ENCODE results near the gene PHC3.
"Not testable (repeated sequence)": the region's sequence is repeated elsewhere in the genome, so short reads cannot be mapped to it uniquely, and the experiment has no call there.

PHC3 gene

GRCh38 chr3:170221924-170222646 lies 40.6 kb upstream of the PHC3 start, which contains the start of gene PRKCI:
PRKCI (plus strand) TSS chr3:170222424; CDS start chr3:170222670, 246 bp downstream.
- no peak for TF ChIP-seq CTCF (conservative IDR thresholded peaks at IDR 0.05; ENCODE audit: low read depth, low read length)

GRCh38 chr3:170220871-170221270 lies 39.3 kb upstream of the PHC3 start:
- TF ChIP-seq CTCF (conservative IDR thresholded peaks at IDR 0.05; ENCODE audit: low read depth, low read length), result no peak
- DNase-seq (ENCODE audit: low read depth), result no peak
- no peak overlapping the region for H3K4me3 ChIP-seq (ENCODE audit: low read length)

More at GRCh38 chr3:170221924-170222646, 40.6 kb upstream of the PHC3 start, which contains the start of gene PRKCI:
- H3K4me3 ChIP-seq (ENCODE audit: low read length), result peak within 1 kb of the TSS; percentile 93
- peak; percentile 92 for DNase-seq (ENCODE audit: low read depth)

- H3K4me3 ChIP-seq (ENCODE audit: low read length), result no peak overlapping the region
- no peak for TF ChIP-seq CTCF (conservative IDR thresholded peaks at IDR 0.05; ENCODE audit: low read depth, low read length)
- DNase-seq (ENCODE audit: low read depth), result no peak
Observed at GRCh38 chr3:170219850-170220249, 38.3 kb upstream of the PHC3 start.

- H3K4me3 ChIP-seq (ENCODE audit: low read length), result no peak overlapping the region
- TF ChIP-seq CTCF (conservative IDR thresholded peaks at IDR 0.05; ENCODE audit: low read depth, low read length), result no peak
- no peak for DNase-seq (ENCODE audit: low read depth)
Observed at GRCh38 chr3:170211668-170212067, 30.1 kb upstream of the PHC3 start.

- DNase-seq (ENCODE audit: low read depth), result no peak
- no peak overlapping the region for H3K4me3 ChIP-seq (ENCODE audit: low read length)
- no peak for TF ChIP-seq CTCF (conservative IDR thresholded peaks at IDR 0.05; ENCODE audit: low read depth, low read length)
Observed at GRCh38 chr3:170207717-170208116, 26.2 kb upstream of the PHC3 start.

- not testable (repeated sequence) for DNase-seq (ENCODE audit: low read depth); H3K4me3 ChIP-seq (ENCODE audit: low read length)
Observed at GRCh38 chr3:170206164-170206762, 24.7 kb upstream of the PHC3 start.

- no peak overlapping the region for H3K4me3 ChIP-seq (ENCODE audit: low read length)
- DNase-seq (ENCODE audit: low read depth), result no peak
- no peak for TF ChIP-seq CTCF (conservative IDR thresholded peaks at IDR 0.05; ENCODE audit: low read depth, low read length)
Observed at GRCh38 chr3:170205302-170205701, 23.8 kb upstream of the PHC3 start.

Data from retinal pigment epithelial cell (primary cell).